ENCODE results near the gene CFAP97D2. TPM values are rescaled to one million over a fixed set of nuclear protein-coding genes. Genes with fewer than 3 reads are reported as not detected.
"Not testable (repeated sequence)": the region's sequence is repeated elsewhere in the genome, so short reads cannot be mapped to it uniquely, and the experiment has no call there.

The CFAP97D2 gene
- total RNA-seq, 1 experiment from 2014 or later: not detected

GRCh38 chr13:114256547-114256946 lies 77.5 kb downstream of the CFAP97D2 start:
- in situ Hi-C loops (cut with HindIII; ENCODE audit: low sequenced_read_pairs): no loop called here
- no peak for DNase-seq (ENCODE audit: low spot score)

GRCh38 chr13:114257014-114257413 lies 78.0 kb downstream of the CFAP97D2 start:
- in situ Hi-C loops (cut with HindIII; ENCODE audit: low sequenced_read_pairs): no loop called here
- DNase-seq (ENCODE audit: low spot score): no peak

GRCh38 chr13:114258589-114258988 lies 79.5 kb downstream of the CFAP97D2 start:
- DNase-seq (ENCODE audit: low spot score): no peak
- in situ Hi-C loops (cut with HindIII; ENCODE audit: low sequenced_read_pairs): no loop called here

GRCh38 chr13:114259374-114259773 lies 80.3 kb downstream of the CFAP97D2 start:
- no peak for DNase-seq (ENCODE audit: low spot score)
- in situ Hi-C loops (cut with HindIII; ENCODE audit: low sequenced_read_pairs): no loop called here

- DNase-seq (ENCODE audit: low spot score): no peak
- in situ Hi-C loops (cut with HindIII; ENCODE audit: low sequenced_read_pairs): no loop called here
Observed at GRCh38 chr13:114259974-114260373, 80.9 kb downstream of the CFAP97D2 start.

- no peak for DNase-seq (ENCODE audit: low spot score)
- in situ Hi-C loops (cut with HindIII; ENCODE audit: low sequenced_read_pairs): no loop called here
Observed at GRCh38 chr13:114260814-114261213, 81.8 kb downstream of the CFAP97D2 start.

- DNase-seq (ENCODE audit: low spot score): no peak
- in situ Hi-C loops (cut with HindIII; ENCODE audit: low sequenced_read_pairs): no loop called here
Observed at GRCh38 chr13:114261328-114261965, 82.4 kb downstream of the CFAP97D2 start.

GRCh38 chr13:114263578-114263977 lies 84.5 kb downstream of the CFAP97D2 start:
- DNase-seq (ENCODE audit: low spot score): no peak
- in situ Hi-C loops (cut with HindIII; ENCODE audit: low sequenced_read_pairs): no loop called here

- DNase-seq (ENCODE audit: low spot score); in situ Hi-C loops (cut with HindIII; ENCODE audit: low sequenced_read_pairs): not testable (repeated sequence)
Observed at GRCh38 chr13:114264313-114264712, 85.3 kb downstream of the CFAP97D2 start.

GRCh38 chr13:114264886-114265611 lies 86.0 kb downstream of the CFAP97D2 start:
- in situ Hi-C loops (cut with HindIII; ENCODE audit: low sequenced_read_pairs): no loop called here
- no peak for DNase-seq (ENCODE audit: low spot score)

- DNase-seq (ENCODE audit: low spot score): no peak
- in situ Hi-C loops (cut with HindIII; ENCODE audit: low sequenced_read_pairs): no loop called here
Observed at GRCh38 chr13:114266241-114266640, 87.2 kb downstream of the CFAP97D2 start.

- in situ Hi-C loops (cut with HindIII; ENCODE audit: low sequenced_read_pairs): no loop called here
- no peak for DNase-seq (ENCODE audit: low spot score)
Observed at GRCh38 chr13:114268344-114269280, 89.6 kb downstream of the CFAP97D2 start.

GRCh38 chr13:114269281-114269770 lies 90.3 kb downstream of the CFAP97D2 start:
- DNase-seq (ENCODE audit: low spot score): no peak
- in situ Hi-C loops (cut with HindIII; ENCODE audit: low sequenced_read_pairs): no loop called here

Other genes starting within 250 kb of the CFAP97D2 start
- not detected in 2 replicates for gene C13orf46, start 205.2 kb upstream of the CFAP97D2 start, total RNA-seq (2014; rRNA removed; shearing (Covaris generic))
- gene RASA3, start 46.6 kb upstream of the CFAP97D2 start, total RNA-seq (2014; rRNA removed; shearing (Covaris generic)): 11.9 and 13.7 TPM in 2 replicates
- 66.5 and 77.5 TPM in 2 replicates for gene CDC16, start 55.6 kb downstream of the CFAP97D2 start, total RNA-seq (2014; rRNA removed; shearing (Covaris generic))
- gene UPF3A, start 102.3 kb downstream of the CFAP97D2 start, total RNA-seq (2014; rRNA removed; shearing (Covaris generic)): 8.2 and 28.3 TPM in 2 replicates
- 8.6 and 18.0 TPM in 2 replicates for gene CHAMP1, start 135.2 kb downstream of the CFAP97D2 start, total RNA-seq (2014; rRNA removed; shearing (Covaris generic))